22Rv1 (cell line): ENCODE measurements around the gene SH2B3.

Experiments used
- CTCF ChIP-seq: fragments of 450-650 bp; IDR thresholded peaks from 2 replicates; pipeline ENCODE4 v1.5.1; 2017; ENCODE audit warnings: mild to moderate bottlenecking
- ZFX ChIP-seq: fragments of 450-650 bp; IDR thresholded peaks from 2 replicates; pipeline ENCODE4 v1.6.1; 2017; ENCODE audit warnings: antibody characterized with exemption, borderline replicate concordance

GRCh38 chr12:111368291-111368787 lies 37.4 kb upstream of the SH2B3 start:
- no peak for TF ChIP-seq CTCF
- no peak for TF ChIP-seq ZFX
